GM12892 (cell line): ENCODE results near the gene RMND1.
"Not testable (repeated sequence)": the region's sequence is repeated elsewhere in the genome, so short reads cannot be mapped to it uniquely, and the experiment has no call there.

Experiments
- DNase-seq: peaks from one replicate; pipeline ENCODE4 v3.0.0; 2011; ENCODE audit not compliant: insufficient read length
- FAIRE-seq: peaks from 2 replicates; lab custom pipeline; 2011; peaks lifted over from hg19 to GRCh38; lab: Jason Lieb, UNC
- POLR2A ChIP-seq: IDR thresholded peaks from 2 replicates; pipeline ENCODE4 v1.6.1; 2011; ENCODE audit warnings: low read depth, low read length, control low read depth
- POLR2AphosphoS5 ChIP-seq: IDR thresholded peaks from 2 replicates; pipeline ENCODE4 v1.6.1; 2011; ENCODE audit warnings: low read depth, low read length, control low read depth
- TAF1 ChIP-seq: IDR thresholded peaks from 2 replicates; pipeline ENCODE4 v1.6.1; 2011; ENCODE audit warnings: low read depth, mild to moderate bottlenecking, control low read depth, low read length, borderline replicate concordance

RMND1 gene

GRCh38 chr6:151375833-151376232, 76.1 kb downstream of the RMND1 start:
- DNase-seq: no peak
- no peak for FAIRE-seq
- TF ChIP-seq POLR2A (no peak), POLR2AphosphoS5 (no peak), TAF1 (no peak)

GRCh38 chr6:151374036-151374683, 77.8 kb downstream of the RMND1 start:
- FAIRE-seq (no peak), DNase-seq (no peak)
- TF ChIP-seq POLR2A (no peak), TAF1 (no peak), POLR2AphosphoS5 (no peak)

GRCh38 chr6:151372164-151372563, 79.8 kb downstream of the RMND1 start:
- FAIRE-seq: no peak
- DNase-seq: no peak
- TF ChIP-seq POLR2A (no peak), TAF1 (no peak), POLR2AphosphoS5 (no peak)

GRCh38 chr6:151370509-151371078, 81.3 kb downstream of the RMND1 start:
- TF ChIP-seq TAF1: no peak
- no peak for TF ChIP-seq POLR2AphosphoS5
- TF ChIP-seq POLR2A: no peak
- FAIRE-seq (no peak), DNase-seq (no peak)

- TF ChIP-seq POLR2A (no peak), TAF1 (no peak), POLR2AphosphoS5 (no peak)
- no peak for FAIRE-seq
Observed at GRCh38 chr6:151365233-151365632, 86.7 kb downstream of the RMND1 start.

GRCh38 chr6:151359486-151359885, 92.4 kb downstream of the RMND1 start:
- FAIRE-seq: no peak
- TF ChIP-seq TAF1: no peak
- TF ChIP-seq POLR2AphosphoS5: no peak
- TF ChIP-seq POLR2A: no peak
- no peak for DNase-seq

More at GRCh38 chr6:151365233-151365632, 86.7 kb downstream of the RMND1 start:
- no peak for DNase-seq

GRCh38 chr6:151358475-151358874, 93.5 kb downstream of the RMND1 start:
- FAIRE-seq: no peak
- no peak for DNase-seq
- TF ChIP-seq POLR2A (no peak), POLR2AphosphoS5 (no peak), TAF1 (no peak)

GRCh38 chr6:151357758-151358436, 94.0 kb downstream of the RMND1 start:
- DNase-seq: no peak
- peak; percentile 17 for FAIRE-seq
- no peak for TF ChIP-seq TAF1
- TF ChIP-seq POLR2AphosphoS5: no peak

- not testable (repeated sequence) for DNase-seq, FAIRE-seq
Observed at GRCh38 chr6:151356983-151357382, 94.9 kb downstream of the RMND1 start.
